Measurements from ENCODE around the gene LETM1.

- TF ChIP-seq CTCF (conservative IDR thresholded peaks at IDR 0.05; ENCODE audit: low read length) (no peak), EZH2phosphoT487 (IDR thresholded peaks at IDR 0.05; ENCODE audit: borderline replicate concordance, low read depth, low read length) (no peak)
Measured at GRCh38 chr4:1815096-1815996, 40.6 kb downstream of the LETM1 start.

Measured in OCI-LY7 (cell line).